Stimulated activated CD4-positive, alpha-beta T cell treated with anti-CD3 and anti-CD28 coated beads, TNF-alpha, amount 100 ng/mL, for 48 hours (primary cell): ENCODE results near the gene NOP9.
"Not testable (repeated sequence)": the region's sequence is repeated elsewhere in the genome, so short reads cannot be mapped to it uniquely, and the experiment has no call there.

Experiments
- DNase-seq, 3 donors: peaks; one replicate each; pipeline ENCODE4 v3.0.0-alpha.2; 2020; ENCODE audit warnings: low read depth in 3 of 3

NOP9 gene

DNA sequence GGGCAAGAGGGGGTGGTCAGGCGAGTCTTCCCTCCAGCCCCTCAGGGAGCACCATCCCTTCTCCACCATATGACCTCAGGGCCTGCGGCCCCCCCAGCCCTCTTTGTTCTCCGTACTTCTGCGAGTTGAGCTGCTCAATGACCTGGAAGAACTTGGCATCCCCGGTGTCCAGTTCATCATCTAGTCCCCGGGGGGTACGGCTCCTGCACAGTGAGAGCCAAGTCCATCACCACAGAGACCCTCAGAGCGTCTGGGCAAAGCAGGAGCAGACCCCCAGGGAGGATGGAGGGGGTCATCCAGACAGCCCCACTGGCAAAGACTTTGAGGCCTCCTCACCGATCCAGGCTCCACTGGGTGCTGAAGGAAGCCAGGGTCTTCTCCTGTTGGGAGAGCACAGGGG is 26.3 kb downstream of the NOP9 start:
- DNase-seq: no peak

DNA sequence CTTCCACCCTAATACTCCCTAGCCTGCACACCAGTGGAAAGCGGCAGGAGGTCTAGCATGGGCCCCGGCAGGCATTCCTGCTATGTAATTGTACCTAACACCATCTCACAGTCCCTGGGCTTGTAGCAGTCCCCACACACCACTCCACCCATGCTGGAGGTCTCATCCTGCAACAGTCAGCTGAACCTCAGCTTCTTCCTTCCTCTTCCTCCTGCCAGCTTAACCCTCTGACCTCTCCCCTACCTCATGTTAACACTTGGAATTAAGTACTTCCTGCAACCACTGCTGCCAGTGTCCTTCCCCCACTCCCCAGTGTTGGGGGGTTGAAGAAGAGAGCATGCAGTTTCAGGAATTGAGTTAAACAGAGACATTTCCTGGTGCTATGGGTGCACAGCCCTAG is 27.7 kb downstream of the NOP9 start:
- DNase-seq: no peak

DNA sequence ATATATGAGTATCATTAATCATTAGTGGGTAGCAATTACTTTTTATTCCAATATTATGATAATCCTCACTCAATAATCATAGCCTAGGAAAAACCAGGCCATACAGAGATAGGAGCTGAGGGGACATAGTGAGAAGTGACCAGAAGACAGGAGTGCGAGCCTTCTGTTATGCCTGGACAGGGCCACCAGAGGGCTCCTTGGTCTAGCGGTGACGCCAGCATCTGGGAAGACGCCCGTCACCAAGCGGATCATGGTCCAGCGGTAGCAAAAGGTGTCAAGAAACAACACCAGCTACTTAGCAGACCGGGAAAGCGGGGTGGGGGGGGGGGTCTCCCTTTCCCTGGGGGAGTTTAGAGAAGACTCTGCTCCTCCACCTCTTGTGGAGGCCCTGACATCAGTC is 28.3 kb downstream of the NOP9 start:
- DNase-seq: not testable (repeated sequence)

DNA sequence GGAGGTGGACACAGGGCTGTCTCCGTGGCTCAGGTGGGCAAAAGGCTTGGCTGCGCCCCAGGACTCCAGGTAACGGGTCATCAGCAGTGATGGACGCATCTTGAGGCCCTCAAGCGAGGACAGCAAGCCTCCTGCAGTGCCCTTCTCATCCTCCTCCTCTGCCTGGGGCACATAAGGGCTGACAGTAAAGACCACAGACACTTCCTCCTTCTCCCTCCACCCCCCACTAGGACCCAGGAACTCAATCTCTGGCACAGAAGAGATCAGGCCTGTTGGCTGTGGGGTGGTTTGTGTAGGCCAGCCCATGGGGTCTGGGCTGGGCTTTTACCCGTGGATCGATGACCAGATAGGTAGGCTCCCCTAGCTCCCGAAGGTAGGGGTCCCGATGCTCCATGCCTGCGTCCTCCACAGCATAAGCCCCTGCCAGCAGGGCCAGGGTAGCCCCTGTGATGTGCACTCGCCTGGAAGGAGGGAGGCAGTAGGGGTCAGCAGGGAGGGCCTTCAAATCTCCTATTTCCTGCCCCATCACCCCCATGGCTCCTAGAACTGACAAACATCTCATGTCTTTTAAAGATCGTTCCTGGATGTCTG is 29.5 kb downstream of the NOP9 start:
- no peak for DNase-seq

DNA sequence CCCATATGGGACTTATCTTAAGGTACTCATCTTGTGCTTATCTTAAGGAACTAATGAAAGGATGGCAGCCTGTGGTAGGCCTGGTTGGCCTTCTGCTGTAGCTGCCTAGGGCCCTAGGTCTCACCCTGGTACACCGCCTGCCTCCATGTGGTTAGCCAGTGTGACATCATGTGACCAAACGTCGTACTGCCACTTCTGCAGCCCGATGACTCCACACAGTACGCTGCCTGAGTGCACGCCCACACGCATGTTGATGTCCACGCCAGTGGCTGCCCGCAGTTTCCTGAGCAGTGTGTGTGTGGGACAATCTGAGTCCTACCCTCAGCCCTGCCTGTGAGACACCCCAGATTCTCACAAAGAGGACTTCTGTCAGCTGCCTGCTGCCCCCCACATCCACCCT is 30.1 kb downstream of the NOP9 start:
- peak in 1 of 3 donors; percentile 22 for DNase-seq

DNA sequence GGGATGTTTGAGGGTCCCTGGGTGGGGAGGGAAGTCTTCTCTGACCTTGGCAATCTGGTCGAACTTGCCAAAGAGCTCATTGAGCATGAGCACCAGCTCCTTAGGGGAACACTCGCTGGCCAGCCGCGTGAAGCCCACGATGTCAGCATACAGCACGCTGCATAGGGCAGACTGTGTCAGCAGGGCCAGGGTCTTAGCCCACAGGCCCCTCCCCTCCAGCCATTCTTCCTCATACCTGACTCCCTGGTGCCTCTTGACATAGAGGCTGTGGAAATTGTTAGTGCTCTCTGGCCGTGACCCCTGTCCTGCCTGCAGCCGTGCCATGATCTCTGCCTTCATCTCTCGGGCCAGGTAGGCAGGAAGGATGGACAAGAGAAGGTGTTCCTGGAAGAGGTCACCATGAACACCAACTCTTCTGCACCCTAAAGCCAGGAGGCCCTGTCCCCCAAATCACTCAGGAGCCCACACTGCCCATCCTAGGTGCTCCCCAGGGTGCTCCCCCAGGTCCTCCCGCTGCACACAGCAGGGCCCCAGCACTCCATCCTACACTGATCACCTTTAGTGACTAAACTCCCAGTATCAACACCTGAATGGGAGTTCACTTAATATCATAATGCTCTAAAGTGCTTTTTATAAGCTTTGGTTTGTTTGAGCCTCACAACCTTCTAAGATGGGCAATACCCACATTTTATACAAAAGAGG is 31.5 kb downstream of the NOP9 start:
- DNase-seq: no peak

DNA sequence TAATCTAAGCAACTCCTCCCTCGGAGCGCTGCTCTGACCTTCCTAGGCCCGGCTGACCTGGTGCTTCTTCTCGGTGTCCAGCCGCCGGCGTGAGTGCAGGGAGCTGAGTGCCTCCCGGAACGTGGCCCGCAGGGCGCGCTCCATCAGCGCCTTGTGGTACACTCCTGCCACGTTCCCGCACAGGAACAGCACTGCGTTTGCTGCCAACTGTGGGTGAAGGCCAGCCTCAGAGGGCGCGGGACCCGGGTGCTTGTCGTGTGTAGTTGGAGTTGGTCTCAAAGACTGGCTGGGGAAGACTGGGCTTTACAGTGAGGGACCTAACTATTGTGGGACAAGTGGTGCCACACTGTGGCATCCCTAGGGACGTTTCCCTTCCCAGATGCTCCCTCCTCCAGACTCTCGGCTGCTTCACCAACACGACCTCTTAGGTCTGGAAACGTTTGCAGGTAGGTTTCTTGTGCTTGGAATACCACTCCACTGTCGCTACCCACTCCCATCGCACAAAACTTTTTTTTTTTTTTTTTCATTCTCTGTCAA is 32.1 kb downstream of the NOP9 start:
- no peak for DNase-seq

DNA sequence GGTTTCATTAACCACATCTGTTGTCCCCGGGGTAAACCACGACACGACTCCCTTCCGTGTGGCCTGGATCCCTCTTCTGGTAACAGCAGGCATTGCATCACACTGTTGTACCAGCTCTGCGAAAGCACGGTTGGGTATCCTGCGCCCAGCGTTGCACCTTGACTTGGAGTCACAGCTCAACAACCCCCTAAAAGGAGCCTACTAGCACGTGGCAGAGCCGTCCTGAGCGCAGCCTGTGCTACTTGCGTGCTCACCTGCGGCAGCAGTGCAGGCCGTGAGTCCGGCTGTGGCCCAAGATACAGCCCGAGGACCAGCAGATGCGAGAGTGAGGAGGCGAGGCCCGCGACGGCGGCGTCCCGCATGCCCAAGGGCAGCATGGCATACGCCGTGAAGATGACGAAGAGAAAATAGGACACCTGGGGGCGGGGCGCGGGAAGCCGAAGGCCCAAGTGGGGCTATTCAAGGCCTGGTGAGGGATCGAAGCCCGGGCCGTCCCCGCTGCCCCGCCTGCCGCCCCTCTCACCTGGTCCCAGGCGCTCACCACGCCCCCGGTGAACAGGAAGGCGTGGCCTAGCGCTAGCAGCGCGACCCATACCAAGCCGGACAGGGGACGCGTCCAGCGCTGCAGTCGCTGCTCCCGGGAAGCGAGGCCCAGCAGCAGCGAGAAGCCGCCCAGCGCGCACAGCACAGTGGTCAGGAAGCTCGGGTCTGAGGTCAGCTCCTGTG is 32.8 kb downstream of the NOP9 start:
- DNase-seq: peak; percentile 66 to 77 (median 76)

DNA sequence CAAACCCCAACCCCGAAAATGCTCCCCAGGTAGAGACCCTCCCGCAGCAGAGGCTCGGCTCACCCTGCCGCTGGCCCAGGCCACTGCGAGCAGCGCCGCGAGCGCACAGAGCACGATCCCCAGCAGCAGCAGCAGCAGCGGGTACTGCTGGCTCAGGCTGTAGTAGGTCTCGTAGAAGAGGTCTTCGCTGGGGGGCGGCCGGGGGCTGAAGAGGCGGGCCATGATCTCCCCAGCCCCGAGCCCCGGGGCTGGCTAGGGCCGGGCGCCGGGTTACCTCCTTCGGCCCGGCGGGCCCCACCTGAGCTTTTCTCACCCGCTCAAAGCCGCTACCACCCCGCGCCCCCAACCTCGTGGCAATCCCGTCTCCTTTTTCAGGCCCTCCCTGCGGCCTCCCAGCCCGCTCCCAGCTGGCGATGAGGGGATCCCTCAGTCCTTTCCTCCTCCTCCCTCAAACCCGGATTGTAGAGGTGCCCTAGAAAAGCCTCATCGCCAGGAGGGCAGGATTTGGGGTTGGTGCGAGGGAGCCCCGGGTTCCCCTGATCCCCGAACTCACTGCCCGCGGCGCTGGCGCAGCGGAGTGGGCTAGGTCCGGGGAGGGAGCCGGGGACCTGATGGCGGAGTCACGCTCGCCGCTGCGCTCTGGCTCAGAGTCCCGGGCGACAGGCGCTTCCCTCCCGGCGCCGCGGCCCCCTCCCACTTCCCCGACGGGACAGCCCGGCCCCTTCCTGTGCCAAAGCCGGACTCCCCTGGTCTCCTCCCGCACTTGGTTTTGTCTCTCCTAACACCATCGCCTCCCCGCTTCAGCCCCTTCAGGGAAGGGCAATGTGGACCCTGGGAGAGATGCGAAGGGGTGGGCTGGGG is 35.0 kb downstream of the NOP9 start, which contains the start of gene ADCY4:
TSS of gene ADCY4 (minus strand) at position 641 of the 861 bp plus-strand sequence. CDS start at position 222, 419 bp downstream.
- no peak for DNase-seq

DNA sequence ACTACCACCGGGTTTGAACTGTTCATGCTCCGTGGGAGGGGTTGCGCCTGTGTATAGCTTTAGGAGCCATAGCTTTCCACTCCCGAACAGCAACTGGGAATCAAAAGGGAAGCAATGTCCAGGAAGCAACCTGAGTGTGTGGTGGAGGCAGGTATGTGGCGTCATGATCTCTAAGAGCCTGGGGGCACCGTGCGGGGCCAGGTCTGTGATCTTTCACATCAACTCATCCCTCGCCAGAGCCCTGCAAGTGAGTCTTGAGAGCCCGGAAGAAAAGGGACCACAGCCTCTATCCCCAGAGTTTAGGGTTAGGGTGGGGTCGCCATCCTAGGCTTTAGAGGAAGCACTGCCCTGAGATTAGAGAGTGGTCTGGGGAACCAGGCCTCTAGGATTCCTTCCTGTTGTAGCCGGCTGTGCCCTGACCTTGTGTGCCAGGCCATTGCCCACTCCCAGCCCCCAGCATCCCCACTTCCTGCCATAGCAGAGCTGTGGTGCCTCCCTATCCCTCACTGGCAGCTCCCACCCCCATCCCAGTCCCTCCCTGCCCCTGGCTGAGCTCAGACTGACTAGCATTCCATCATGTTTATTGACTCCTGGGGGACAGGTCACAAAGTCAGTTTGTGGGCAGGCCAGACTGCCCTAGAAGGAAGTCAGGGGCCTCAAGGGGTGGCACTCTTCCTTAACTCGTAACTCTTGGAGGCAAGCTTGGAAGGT is 36.0 kb downstream of the NOP9 start:
- DNase-seq: no peak

DNA sequence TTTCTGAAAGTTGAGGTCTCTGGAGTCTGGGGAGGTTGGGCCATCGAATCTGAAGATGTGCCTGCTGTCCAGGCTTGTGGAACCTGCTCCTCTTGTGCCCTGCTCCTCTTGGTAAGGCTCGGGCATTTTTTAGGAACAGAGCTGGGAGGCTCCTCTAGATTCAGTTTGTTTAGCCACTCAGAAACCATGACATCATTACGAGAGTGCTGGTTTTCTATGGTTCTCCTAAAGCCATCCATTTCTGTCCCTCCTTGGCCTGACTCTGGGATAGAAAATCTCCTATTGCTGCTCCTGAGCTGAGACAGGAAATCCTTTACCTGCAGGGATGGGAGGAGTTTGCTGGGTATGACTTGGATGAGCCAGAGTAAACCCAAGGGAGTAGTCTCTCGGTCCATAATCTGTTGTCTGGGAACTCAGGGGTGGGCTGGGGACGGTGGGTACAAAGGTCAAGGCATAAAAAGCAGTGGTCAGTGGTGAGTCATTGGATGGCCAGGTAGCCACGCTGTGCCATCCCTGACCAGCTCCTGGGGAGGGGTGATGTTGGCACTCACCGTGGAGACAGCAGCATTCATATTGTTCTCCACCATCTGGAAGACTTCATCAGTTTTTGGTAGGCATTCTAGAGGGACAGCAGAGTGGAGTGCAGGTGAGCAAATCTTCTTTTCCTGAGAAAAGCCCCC is 37.6 kb downstream of the NOP9 start:
- DNase-seq: no peak

DNA sequence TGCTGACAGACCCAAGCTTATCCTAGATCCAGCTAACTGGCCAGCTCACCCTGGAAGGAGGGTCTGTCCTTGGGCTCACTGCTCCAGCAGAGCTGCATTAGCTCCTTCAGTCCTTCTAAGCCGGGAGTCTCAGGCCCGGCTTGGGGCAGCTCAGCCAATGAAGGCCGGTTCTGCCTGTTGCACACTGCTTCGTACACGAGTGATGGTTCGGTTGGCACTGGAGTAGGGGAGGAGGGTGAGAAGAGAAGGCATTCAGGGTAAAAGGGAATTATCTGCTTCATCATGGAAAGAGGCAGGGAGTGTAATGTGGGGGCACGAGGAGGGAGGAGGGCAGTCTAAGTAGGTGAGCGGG is 38.1 kb downstream of the NOP9 start:
- DNase-seq: no peak

DNA sequence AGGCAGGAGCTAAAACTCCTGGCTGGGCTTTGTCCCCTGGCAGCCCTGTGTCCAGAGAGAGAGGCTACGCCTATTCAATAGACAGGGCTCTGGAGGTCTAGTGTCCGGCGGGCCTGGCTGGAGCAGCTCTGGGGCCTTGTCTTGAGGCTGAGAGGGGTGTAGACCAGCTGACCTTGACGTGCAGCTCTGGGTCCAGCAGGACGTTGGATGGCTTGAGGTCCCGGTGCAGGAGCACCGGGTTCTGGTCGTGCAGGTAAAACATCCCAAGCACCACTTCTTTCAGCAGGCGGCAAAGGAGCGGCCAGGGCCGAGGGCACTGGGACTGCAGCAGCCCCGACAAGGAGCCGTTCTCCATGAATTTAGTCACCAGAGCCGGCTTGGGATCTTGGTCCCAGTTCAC is 39.2 kb downstream of the NOP9 start:
- DNase-seq: no peak

DNA sequence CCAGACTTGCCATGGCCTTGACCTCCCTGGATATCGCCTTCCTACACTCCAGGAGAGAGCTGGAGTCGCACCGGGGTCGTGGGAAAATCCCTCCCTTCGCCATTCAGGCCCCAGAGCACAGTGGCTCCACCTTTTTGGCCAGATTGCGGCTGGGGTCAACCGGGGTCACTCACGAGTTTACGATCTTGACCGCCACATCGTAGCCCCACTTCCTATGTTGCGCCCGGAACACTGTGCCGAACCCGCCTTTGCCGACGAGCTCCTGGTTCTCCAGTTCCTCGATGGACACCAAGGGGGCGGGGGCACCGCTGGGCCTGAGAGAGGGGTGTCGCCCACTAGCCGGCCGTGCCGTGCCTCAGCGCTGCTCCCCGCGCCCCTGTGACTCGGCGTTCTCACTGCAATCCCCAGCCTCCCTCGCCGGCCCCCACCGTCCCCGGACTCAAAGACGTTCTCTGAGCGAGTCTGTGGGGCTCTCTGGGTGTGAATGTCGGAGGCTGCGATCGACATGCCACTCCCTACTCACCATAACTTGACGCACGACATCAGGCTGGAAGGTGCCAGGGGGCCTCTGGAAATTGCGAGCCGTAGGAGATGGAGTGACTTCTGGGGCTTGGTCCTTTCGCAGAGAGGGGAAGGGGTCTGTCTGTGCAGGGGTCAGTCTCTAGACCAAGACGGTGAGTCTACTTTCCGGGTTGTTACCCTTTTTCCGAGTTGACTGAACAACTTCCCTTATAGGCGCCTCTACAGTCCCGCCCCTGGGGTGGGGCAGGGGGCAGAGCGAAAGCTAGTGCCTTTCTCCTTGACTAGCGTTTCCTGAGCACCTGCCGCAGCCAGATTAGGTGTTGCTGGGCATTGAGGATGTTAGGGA is 39.9 kb downstream of the NOP9 start, which contains the start of gene RIPK3:
TSS of gene RIPK3 (minus strand) at position 708 of the 868 bp plus-strand sequence. CDS start at position 543, 165 bp downstream.
- DNase-seq: peak in 2 of 3 donors; percentile 29 to 63

DNA sequence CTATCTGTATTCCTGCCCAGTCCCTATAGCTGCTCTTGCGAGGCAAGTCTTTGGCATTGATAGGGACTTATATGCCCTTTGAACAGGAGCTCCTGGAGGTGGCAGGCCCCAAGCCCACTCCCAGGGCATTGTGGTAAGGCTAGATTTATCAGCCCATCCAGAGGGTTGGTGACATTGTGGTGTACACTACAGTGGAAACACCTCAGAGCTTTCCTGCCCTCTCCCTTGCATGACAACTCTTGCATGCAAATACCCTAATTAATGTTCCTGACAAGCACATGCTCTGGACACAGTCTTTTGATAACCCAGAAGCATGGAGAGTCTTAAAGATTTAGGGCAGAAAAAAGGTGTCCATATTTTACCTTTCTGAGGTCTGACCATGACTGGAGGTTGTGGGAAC is 41.0 kb downstream of the NOP9 start:
- DNase-seq: no peak

DNA sequence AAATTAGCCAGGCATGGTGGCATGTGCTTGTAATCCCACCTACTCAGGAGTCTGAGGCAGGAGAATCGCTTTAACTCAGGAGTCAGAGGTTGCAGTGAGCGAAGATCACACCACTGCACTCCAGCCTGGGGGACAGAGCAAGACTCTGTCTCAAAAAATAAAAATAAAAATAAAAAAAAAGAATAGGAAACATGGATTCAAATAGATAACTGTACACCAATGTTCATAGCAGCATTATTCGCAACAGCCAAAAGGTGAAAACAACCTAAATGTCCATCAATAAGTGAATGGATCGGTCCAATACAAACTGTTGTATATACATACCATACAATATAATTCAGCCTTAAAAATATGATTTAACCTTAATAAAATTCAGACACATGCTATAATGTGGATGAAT is 43.2 kb downstream of the NOP9 start:
- no peak for DNase-seq

DNA sequence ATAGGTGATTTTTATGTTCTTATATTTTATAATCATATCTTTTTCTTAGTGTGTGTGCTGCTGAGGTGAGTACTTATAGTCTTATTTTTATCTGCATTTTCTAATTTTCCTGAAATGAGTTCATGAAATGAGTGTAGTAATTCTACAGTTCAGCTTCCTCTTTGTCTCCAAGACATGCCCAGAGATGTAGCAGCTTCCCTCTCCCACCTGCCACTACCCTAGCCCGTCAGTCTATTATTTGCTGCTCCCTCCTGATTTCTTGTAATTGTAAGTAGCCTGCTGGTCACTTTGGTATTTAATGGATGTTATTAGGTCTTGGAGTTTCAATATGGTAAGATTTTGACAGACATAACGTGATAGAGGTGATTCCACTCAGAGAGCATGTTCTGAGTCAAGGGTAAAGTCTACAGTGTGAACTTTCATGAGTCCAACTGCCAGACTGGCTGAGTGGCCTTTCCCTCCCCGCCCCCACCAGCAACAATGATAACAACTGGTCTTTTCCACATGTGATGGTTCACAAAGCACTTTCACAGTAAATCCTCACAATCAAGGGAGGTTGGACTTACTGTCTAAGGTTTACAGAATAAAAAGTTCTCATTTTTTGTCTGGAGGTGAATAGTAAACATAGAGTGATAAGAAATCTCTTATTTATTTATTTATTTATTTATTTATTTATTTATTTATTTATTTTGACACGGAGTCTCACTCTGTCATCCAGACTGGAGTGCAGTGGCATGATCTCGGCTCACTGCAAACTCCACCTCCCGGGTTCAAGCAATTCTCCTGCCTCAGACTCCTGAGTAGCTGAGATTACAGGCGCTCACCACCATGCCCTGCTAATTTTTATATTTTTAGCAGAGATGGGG is 44.4 kb downstream of the NOP9 start:
- DNase-seq: no peak

DNA sequence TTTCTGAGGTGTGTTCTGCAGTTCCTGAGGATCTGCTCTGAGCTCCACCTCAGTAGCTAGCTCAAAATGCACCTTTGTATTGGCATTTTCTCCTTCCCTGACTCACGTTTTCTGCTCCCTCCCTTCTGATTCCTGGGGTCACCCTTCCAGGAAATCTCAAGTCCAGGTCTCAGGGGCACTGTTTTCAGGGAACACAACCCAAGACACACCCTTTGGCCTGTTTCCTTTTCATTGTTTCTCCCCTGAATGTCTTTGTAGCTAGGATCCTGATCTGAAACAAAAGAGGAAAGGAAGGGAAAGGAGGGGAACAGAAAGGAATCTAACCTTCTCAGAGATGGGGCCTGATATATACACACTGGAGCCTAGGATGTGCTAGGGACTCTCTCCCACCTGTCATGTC is 47.5 kb downstream of the NOP9 start:
- DNase-seq: no peak

DNA sequence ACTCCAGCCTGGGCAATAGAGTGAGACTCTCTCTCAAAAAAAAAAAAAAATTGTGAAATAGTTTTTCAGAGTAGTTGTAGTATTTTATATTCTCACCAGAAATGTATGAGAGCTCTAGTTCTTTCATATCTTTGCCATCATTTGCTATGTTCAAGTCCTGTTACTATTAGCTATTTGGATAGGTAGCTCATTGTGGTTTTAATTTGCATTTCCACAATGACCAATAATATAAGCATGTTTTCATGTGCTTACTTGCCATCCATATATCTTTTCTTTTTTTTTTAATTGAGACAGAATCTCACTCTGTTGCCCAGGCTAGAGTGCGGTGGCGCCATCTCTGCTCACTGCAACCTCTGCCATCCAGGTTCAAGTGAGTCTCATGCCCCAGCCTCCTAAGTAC is 48.5 kb downstream of the NOP9 start:
- DNase-seq: no peak
